A673 (cell line): ENCODE results near the gene ROBO4. TPM values are rescaled to one million over a fixed set of nuclear protein-coding genes. Genes with fewer than 3 reads are reported as not detected.

Experiments
- BruUV-seq: library from RNA; stranded (reverse); fragments of 400-500 nt; replicated peaks from 2 replicates; lab custom pipeline; 2021; lab: Mats Ljungman, UMichigan
- CTCF ChIA-PET: fragments of 300-600 bp; sonication (Branson Sonifier 250); formaldehyde crosslinking; loops from one replicate; lab custom pipeline; 2022; ENCODE audit warnings: antibody characterized with exemption; lab: Charles Lee
- POLR2A ChIA-PET: fragments of 300-600 bp; sonication (Branson Sonifier 250); formaldehyde crosslinking; loops from one replicate; lab custom pipeline; 2022; ENCODE audit warnings: antibody characterized with exemption; ENCODE audit not compliant: low non-redundant PET; lab: Charles Lee
- DNase-seq: peaks from one replicate; pipeline ENCODE4 v3.0.0-alpha.2; 2015; ENCODE audit warnings: low spot score
- H3K27ac ChIP-seq: fragments of 200-600 bp; sonication (generic); 2 replicates; pipeline ENCODE4 v1.5.1; 2016; ENCODE audit warnings: mixed run types, low read depth, mild to moderate bottlenecking, mixed read lengths, antibody characterized with exemption, low read length; ENCODE audit not compliant: poor library complexity, severe bottlenecking
- H3K27me3 ChIP-seq: fragments of 200-600 bp; sonication (generic); replicated peaks from 2 replicates; pipeline ENCODE4 v1.6.1; 2017; ENCODE audit warnings: mixed run types, low read depth, mild to moderate bottlenecking, mixed read lengths, antibody characterized with exemption, low read length; ENCODE audit not compliant: insufficient read depth, poor library complexity
- H3K36me3 ChIP-seq: fragments of 200-600 bp; sonication (generic); 2 replicates; pipeline ENCODE4 v1.6.1; 2016; ENCODE audit warnings: mixed run types, mild to moderate bottlenecking, mixed read lengths, antibody characterized with exemption, low read length; ENCODE audit not compliant: insufficient read depth, poor library complexity, severe bottlenecking
- H3K4me1 ChIP-seq: fragments of 200-600 bp; sonication (generic); 2 replicates; pipeline ENCODE4 v1.6.1; 2017; ENCODE audit warnings: mixed run types, mild to moderate bottlenecking, mixed read lengths, antibody characterized with exemption, low read length; ENCODE audit not compliant: insufficient read depth, poor library complexity, severe bottlenecking
- H3K4me3 ChIP-seq: fragments of 200-600 bp; sonication (generic); 2 replicates; pipeline ENCODE4 v1.5.1; 2016; ENCODE audit warnings: low read depth, mixed run types, mild to moderate bottlenecking, mixed read lengths, low read length; ENCODE audit not compliant: poor library complexity, severe bottlenecking
- H3K9me3 ChIP-seq: fragments of 200-600 bp; sonication (generic); 2 replicates; pipeline ENCODE4 v1.6.1; 2016; ENCODE audit warnings: mixed run types, low read depth, mild to moderate bottlenecking, mixed read lengths, antibody characterized with exemption, low read length; ENCODE audit not compliant: poor library complexity, severe bottlenecking
- CTCF ChIP-seq: fragments of 300-800, 200-600 bp; sonication (generic); conservative IDR thresholded peaks from 2 replicates; pipeline ENCODE4 v1.5.1; 2017; ENCODE audit warnings: low read depth, mild to moderate bottlenecking, antibody characterized with exemption, low read length, moderate library complexity, mixed read lengths
- EZH2 ChIP-seq: fragments of 200-600 bp; sonication (generic); IDR thresholded peaks from 2 replicates; pipeline ENCODE4 v1.6.1; 2017; ENCODE audit warnings: borderline replicate concordance, low read depth, mild to moderate bottlenecking, mixed read lengths, antibody characterized with exemption, low read length; ENCODE audit not compliant: poor library complexity, severe bottlenecking
- intact Hi-C: fragments of 100-400 bp; cut with micrococcal nuclease; formaldehyde crosslinking; loops from one replicate; pipeline ENCODE4 v1.10.0; 2022; ENCODE audit not compliant: unreplicated experiment
- total RNA-seq: library from RNA; stranded (reverse); gene quantifications from 2 replicates; pipeline ENCODE4 v1.2.3, GENCODE V29; 2021

Gene ROBO4
- total RNA-seq, 1 experiment from 2014 or later = not detected

GRCh38 chr11:124902616-124903015 lies 5.0 kb upstream of the ROBO4 start:
- Histone ChIP-seq H3K4me3 (no peak overlapping the region), H3K27ac (no peak overlapping the region), H3K36me3 (no peaks in the 10 kb centered on the region), H3K4me1 (no peaks in the 10 kb centered on the region), H3K9me3 (no peaks in the 10 kb centered on the region), H3K27me3 (peaks cover 55% of the 10 kb centered on the region)
- intact Hi-C loops = no loop called here
- ChIA-PET CTCF (no interaction called here), POLR2A (interaction anchor here (0.6 kb wide), 1 partner anchor 779 kb away, joined by 3 read pairs; no protein-coding TSS in a partner anchor)
- TF ChIP-seq CTCF (no peak), EZH2 (no peak)
- no TSS peak for BruUV-seq
- no peak for DNase-seq

GRCh38 chr11:124900464-124900863 lies 2.8 kb upstream of the ROBO4 start:
- TF ChIP-seq EZH2 (no peak), CTCF (no peak)
- H3K27ac ChIP-seq = no peak overlapping the region
- H3K27me3 ChIP-seq = peaks cover 55% of the 10 kb centered on the region
- DNase-seq = peak; percentile 44
- BruUV-seq = no TSS peak
- ChIA-PET CTCF (no interaction called here), POLR2A (no interaction called here)
- H3K4me3 ChIP-seq = no peak overlapping the region
- intact Hi-C loops = no loop called here
- H3K36me3 ChIP-seq = no peaks in the 10 kb centered on the region
- H3K9me3 ChIP-seq = no peaks in the 10 kb centered on the region
- H3K4me1 ChIP-seq = no peaks in the 10 kb centered on the region

- no peaks in the 10 kb centered on the region for H3K9me3 ChIP-seq
- H3K27ac ChIP-seq = no peak overlapping the region
- no TSS peak for BruUV-seq
- DNase-seq = no peak
- no peak for TF ChIP-seq EZH2
- no peak for TF ChIP-seq CTCF
- H3K27me3 ChIP-seq = peaks cover 52% of the 10 kb centered on the region
- POLR2A ChIA-PET = no interaction called here
- intact Hi-C loops = no loop called here
- H3K4me1 ChIP-seq = no peaks in the 10 kb centered on the region
- H3K4me3 ChIP-seq = no peak overlapping the region
- no peaks in the 10 kb centered on the region for H3K36me3 ChIP-seq
- CTCF ChIA-PET = no interaction called here
These were observed 1.9 kb upstream of the ROBO4 start for GRCh38 chr11:124899383-124900145.
